ENCODE data around the gene SELENOO. TPM values are rescaled to one million over a fixed set of nuclear protein-coding genes. Genes with fewer than 3 reads are reported as not detected.

Gene SELENOO
- total and polyA plus RNA-seq, 2 donors (not counting 1 experiment from before 2014, with no cell fraction given), result 62.1 to 74.6 TPM

- no peaks in the 10 kb centered on the region for H3K9me3 ChIP-seq (ENCODE audit: control extremely low read depth in 1 of 3, control insufficient read depth in 2 of 3, insufficient read depth in 1 of 3, low read length in 2 of 3)
- Mint-ChIP-seq H3K4me1 (peaks cover 10% of the 10 kb centered on the region), H3K9me3 (ENCODE audit: insufficient read depth) (no peaks in the 10 kb centered on the region), H3K27me3 (peaks cover 3% of the 10 kb centered on the region), H3K27ac (no peak overlapping the region), H3K4me3 (no peak overlapping the region)
- DNase-seq (no peak), ATAC-seq (ENCODE audit: low read depth) (no peak)
- no peak overlapping the region for H3K27ac ChIP-seq (ENCODE audit: low read length in 2 of 2)
- no peak overlapping the region for H3K9ac ChIP-seq (ENCODE audit: low read length)
- POLR2A ChIA-PET, result no interaction called here
- H3K4me1 ChIP-seq (ENCODE audit: control insufficient read depth in 2 of 2, insufficient read depth in 2 of 2, low read length in 2 of 2), result peaks cover 5 to 13% of the 10 kb centered on the region in 2 donors
- H2AFZ ChIP-seq (ENCODE audit: insufficient read depth, low read depth, low read length, poor library complexity, severe bottlenecking), result no peak overlapping the region
- intact Hi-C loops (cut with micrococcal nuclease), result no loop called here
- H4K20me1 ChIP-seq (ENCODE audit: control insufficient read depth, insufficient read depth, low read length, poor library complexity, severe bottlenecking), result no peaks in the 10 kb centered on the region
- H3K4me3 ChIP-seq (ENCODE audit: control extremely low read depth in 1 of 5, extremely low read depth in 1 of 5, insufficient read depth in 1 of 5, low read depth in 2 of 5, low read length in 4 of 5), result no peak overlapping the region
- CTCF ChIA-PET, result interaction anchor here (1.0 kb wide), 1 partner anchor 14 kb away, joined by 3 read pairs; no protein-coding TSS in a partner anchor
- peaks cover 0 to 11% (median 2%) of the 10 kb centered on the region in 4 experiments for H3K27me3 ChIP-seq (replicated peaks in 1 of 4; ENCODE audit: control extremely low read depth in 1 of 4, control insufficient read depth in 3 of 4, insufficient read depth in 4 of 4, low read length in 3 of 4)
- TF ChIP-seq EZH2 (IDR thresholded peaks at IDR 0.05; ENCODE audit: borderline replicate concordance, insufficient read depth, low read depth, low read length, poor library complexity, severe bottlenecking), result no peak
- no peak for TF ChIP-seq CTCF (IDR thresholded peaks at IDR 0.05)
- H3K36me3 ChIP-seq (replicated peaks in 1 of 2; ENCODE audit: control extremely low read depth in 1 of 2, control insufficient read depth in 1 of 2, extremely low read depth in 1 of 2, insufficient read depth in 2 of 2, low read length in 1 of 2), result no peaks in the 10 kb centered on the region
- no peak overlapping the region for H3K4me2 ChIP-seq (replicated peaks; ENCODE audit: low read depth, low read length, poor library complexity, severe bottlenecking)
- 93% methylated on average over 12 of the region's 12 CpGs for WGBS (ENCODE audit: insufficient coverage)
- H3K79me2 ChIP-seq (ENCODE audit: control insufficient read depth, insufficient read depth, low read length), result no peaks in the 10 kb centered on the region
Observed at GRCh38 chr22:50256258-50256862, 55.5 kb downstream of the SELENOO start.

- Histone ChIP-seq H3K9ac (ENCODE audit: low read length) (no peak overlapping the region), H3K4me1 (ENCODE audit: control insufficient read depth in 2 of 2, insufficient read depth in 2 of 2, low read length in 2 of 2) (peaks cover 7 to 9% of the 10 kb centered on the region in 2 donors), H3K79me2 (ENCODE audit: control insufficient read depth, insufficient read depth, low read length) (no peaks in the 10 kb centered on the region), H3K4me3 (ENCODE audit: control extremely low read depth in 1 of 5, extremely low read depth in 1 of 5, insufficient read depth in 1 of 5, low read depth in 2 of 5, low read length in 4 of 5) (no peak overlapping the region), H3K27me3 (replicated peaks in 1 of 4; ENCODE audit: control extremely low read depth in 1 of 4, control insufficient read depth in 3 of 4, insufficient read depth in 4 of 4, low read length in 3 of 4) (peaks cover 0 to 14% (median 3%) of the 10 kb centered on the region in 4 experiments), H2AFZ (ENCODE audit: insufficient read depth, low read depth, low read length, poor library complexity, severe bottlenecking) (no peak overlapping the region), H3K9me3 (ENCODE audit: control extremely low read depth in 1 of 3, control insufficient read depth in 2 of 3, insufficient read depth in 1 of 3, low read length in 2 of 3) (no peaks in the 10 kb centered on the region), H3K4me2 (replicated peaks; ENCODE audit: low read depth, low read length, poor library complexity, severe bottlenecking) (no peak overlapping the region), H3K36me3 (replicated peaks in 1 of 2; ENCODE audit: control extremely low read depth in 1 of 2, control insufficient read depth in 1 of 2, extremely low read depth in 1 of 2, insufficient read depth in 2 of 2, low read length in 1 of 2) (no peaks in the 10 kb centered on the region), H4K20me1 (ENCODE audit: control insufficient read depth, insufficient read depth, low read length, poor library complexity, severe bottlenecking) (no peaks in the 10 kb centered on the region), H3K27ac (ENCODE audit: low read length in 2 of 2) (no peak overlapping the region)
- CTCF ChIA-PET, result no interaction called here
- Mint-ChIP-seq H3K4me3 (no peak overlapping the region), H3K4me1 (peaks cover 7% of the 10 kb centered on the region), H3K27ac (no peak overlapping the region), H3K9me3 (ENCODE audit: insufficient read depth) (no peaks in the 10 kb centered on the region), H3K27me3 (peaks cover 5% of the 10 kb centered on the region)
- POLR2A ChIA-PET, result no interaction called here
- no peak for DNase-seq
- TF ChIP-seq EZH2 (IDR thresholded peaks at IDR 0.05; ENCODE audit: borderline replicate concordance, insufficient read depth, low read depth, low read length, poor library complexity, severe bottlenecking), result no peak
- WGBS (ENCODE audit: insufficient coverage), result 95% methylated on average over 12 of the region's 16 CpGs
- no peak for ATAC-seq (ENCODE audit: low read depth)
- intact Hi-C loops (cut with micrococcal nuclease), result no loop called here
Observed at GRCh38 chr22:50257041-50257440, 56.2 kb downstream of the SELENOO start.
